Measurements from ENCODE around the gene JAG2. TPM values are rescaled to one million over a fixed set of nuclear protein-coding genes. Genes with fewer than 3 reads are reported as not detected.
A peak's percentile ranks its signal among the peaks of the same experiment; 100 is the strongest.

Gene JAG2
- total RNA-seq, 1 donor from 2014 or later = 84.1 TPM

- DNase-seq = no peak
- Mint-ChIP-seq H3K4me3 (ENCODE audit: unreplicated experiment) (no peak overlapping the region), H3K27ac (ENCODE audit: unreplicated experiment) (no peak overlapping the region), H3K36me3 (ENCODE audit: unreplicated experiment) (no peaks in the 10 kb centered on the region), H3K4me1 (ENCODE audit: low read depth, unreplicated experiment) (peaks cover 3% of the 10 kb centered on the region), H3K9me3 (ENCODE audit: unreplicated experiment) (peaks cover 10% of the 10 kb centered on the region), H3K27me3 (ENCODE audit: unreplicated experiment) (peaks cover 21% of the 10 kb centered on the region)
- no peak for TF ChIP-seq CTCF (IDR thresholded peaks at IDR 0.05; ENCODE audit: partially characterized antibody, unreplicated experiment)
Observed at GRCh38 chr14:105197211-105197641, 28.6 kb upstream of the JAG2 start.

- Mint-ChIP-seq H3K27ac (ENCODE audit: unreplicated experiment) (no peak overlapping the region), H3K4me3 (ENCODE audit: unreplicated experiment) (no peak overlapping the region), H3K27me3 (ENCODE audit: unreplicated experiment) (peaks cover 21% of the 10 kb centered on the region), H3K36me3 (ENCODE audit: unreplicated experiment) (no peaks in the 10 kb centered on the region), H3K4me1 (ENCODE audit: low read depth, unreplicated experiment) (peaks cover 3% of the 10 kb centered on the region), H3K9me3 (ENCODE audit: unreplicated experiment) (peaks cover 7% of the 10 kb centered on the region)
- DNase-seq = peak; percentile 53
- TF ChIP-seq CTCF (IDR thresholded peaks at IDR 0.05; ENCODE audit: partially characterized antibody, unreplicated experiment) = no peak
Observed at GRCh38 chr14:105196265-105196960, 27.8 kb upstream of the JAG2 start.

GRCh38 chr14:105195522-105196264 is 27.1 kb upstream of the JAG2 start:
- Mint-ChIP-seq H3K27me3 (ENCODE audit: unreplicated experiment) (peaks cover 19% of the 10 kb centered on the region), H3K4me3 (ENCODE audit: unreplicated experiment) (no peak overlapping the region), H3K4me1 (ENCODE audit: low read depth, unreplicated experiment) (peaks cover 3% of the 10 kb centered on the region), H3K36me3 (ENCODE audit: unreplicated experiment) (no peaks in the 10 kb centered on the region), H3K9me3 (ENCODE audit: unreplicated experiment) (peaks cover 9% of the 10 kb centered on the region), H3K27ac (ENCODE audit: unreplicated experiment) (peak overlapping the region; percentile 52)
- TF ChIP-seq CTCF (IDR thresholded peaks at IDR 0.05; ENCODE audit: partially characterized antibody, unreplicated experiment) = no peak
- no peak for DNase-seq

GRCh38 chr14:105195051-105195450 is 26.5 kb upstream of the JAG2 start:
- Mint-ChIP-seq H3K27ac (ENCODE audit: unreplicated experiment) (peak overlapping the region; percentile 52), H3K36me3 (ENCODE audit: unreplicated experiment) (no peaks in the 10 kb centered on the region), H3K4me3 (ENCODE audit: unreplicated experiment) (no peak overlapping the region), H3K4me1 (ENCODE audit: low read depth, unreplicated experiment) (peaks cover 3% of the 10 kb centered on the region), H3K27me3 (ENCODE audit: unreplicated experiment) (peaks cover 13% of the 10 kb centered on the region), H3K9me3 (ENCODE audit: unreplicated experiment) (peaks cover 9% of the 10 kb centered on the region)
- no peak for DNase-seq
- no peak for TF ChIP-seq CTCF (IDR thresholded peaks at IDR 0.05; ENCODE audit: partially characterized antibody, unreplicated experiment)

Measured in glutamatergic neuron (in vitro differentiated cells).